Sciatic nerve (tissue), 2 donors: ENCODE measurements around the gene FGF2. TPM values are rescaled to one million over a fixed set of nuclear protein-coding genes. Genes with fewer than 3 reads are reported as not detected.
A peak's percentile ranks its signal among the peaks of the same experiment; 100 is the strongest.
"Not testable (repeated sequence)": the region's sequence is repeated elsewhere in the genome, so short reads cannot be mapped to it uniquely, and the experiment has no call there.

Experiments
- ATAC-seq: fragments of 200-7000 bp; cut with Tn5 transposase; one replicate; pipeline ENCODE4 v1.9.1; 2020; ENCODE audit warnings: mild to moderate bottlenecking, moderate library complexity
- DNase-seq: peaks from one replicate; pipeline ENCODE4 v3.0.0-alpha.2; 2020; ENCODE audit warnings: low spot score
- intact Hi-C: fragments of 100-400 bp; cut with DNase I; formaldehyde crosslinking; loops from one replicate; pipeline ENCODE4 v1.14.2; 2022
- total RNA-seq: library from RNA; stranded (reverse); fragmentation: NEBNext Ultra II Directional; extraction: Animal tissue kit (Norgen Biotek cat#: 25700); gene quantifications from one replicate; pipeline ENCODE4 v1.2.1, GENCODE V29; 2021
- donor health status: DM: no; HTN: no; CAD: no.
- donor health status: DM: no; HTN: no; CAD: no.

FGF2 gene
- total RNA-seq, 1 donor from 2014 or later = 30.5 TPM

GRCh38 chr4:122911588-122911987 lies 85.0 kb downstream of the FGF2 start:
- ATAC-seq (no peak), DNase-seq (no peak)
- intact Hi-C loops = no loop called here

DNA sequence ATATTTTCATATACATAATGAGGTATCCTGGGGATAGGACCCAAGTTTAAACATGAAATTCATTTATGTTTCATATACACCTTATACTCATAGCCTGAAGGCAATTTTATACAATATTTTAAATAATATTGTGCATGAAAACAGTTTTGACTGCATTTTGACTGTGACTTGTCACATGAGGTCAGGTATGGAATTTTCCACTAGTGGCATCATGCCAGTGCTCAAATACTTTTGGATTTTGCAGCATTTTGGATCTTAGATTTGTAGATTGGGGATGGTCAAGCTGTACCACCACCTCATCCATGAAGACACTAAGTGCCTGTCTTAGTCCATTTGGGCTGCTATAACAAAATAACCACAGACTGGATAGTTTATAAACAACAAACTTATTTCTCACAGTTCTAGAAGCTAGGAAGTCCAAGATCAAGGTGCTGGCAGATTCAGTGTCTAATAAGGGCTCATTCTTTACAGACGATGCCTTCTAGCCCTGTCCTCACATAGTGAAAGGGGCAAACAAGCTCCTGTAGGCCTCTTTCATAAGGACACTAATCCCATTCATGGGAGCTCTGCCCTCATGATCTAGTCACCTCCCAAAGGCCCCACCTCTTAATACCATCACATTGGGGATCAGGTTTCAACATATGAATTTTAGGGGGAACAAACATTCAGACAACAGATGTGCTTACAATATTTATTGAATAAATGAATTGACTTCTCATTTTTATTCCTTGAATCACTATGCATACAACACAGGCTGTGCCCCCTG lies 86.4 kb downstream of the FGF2 start:
- intact Hi-C loops = no loop called here
- DNase-seq (no peak), ATAC-seq (no peak)

GRCh38 chr4:122914292-122914904 lies 87.8 kb downstream of the FGF2 start:
- no peak for DNase-seq
- ATAC-seq = peak; percentile 62
- intact Hi-C loops = no loop called here

DNA sequence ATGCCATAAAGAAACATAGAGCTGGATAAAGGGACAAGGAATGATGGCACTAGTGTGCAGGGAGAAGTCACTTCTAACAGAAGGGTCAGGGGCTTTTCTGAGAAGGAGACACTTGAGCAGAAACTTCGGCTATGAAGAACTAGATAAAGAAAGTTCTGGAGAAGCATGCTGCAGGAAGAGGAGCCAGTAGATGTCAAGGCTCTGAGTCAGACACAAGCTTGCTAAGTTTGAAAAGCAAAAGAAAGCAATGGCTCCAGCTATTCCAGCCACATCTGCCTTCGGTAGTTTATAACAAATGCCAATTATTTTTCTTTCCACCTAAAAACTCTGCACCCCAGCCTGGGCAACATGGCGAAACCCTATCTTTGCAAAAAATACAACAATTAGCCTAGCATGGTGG lies 88.3 kb downstream of the FGF2 start:
- intact Hi-C loops = no loop called here

DNA sequence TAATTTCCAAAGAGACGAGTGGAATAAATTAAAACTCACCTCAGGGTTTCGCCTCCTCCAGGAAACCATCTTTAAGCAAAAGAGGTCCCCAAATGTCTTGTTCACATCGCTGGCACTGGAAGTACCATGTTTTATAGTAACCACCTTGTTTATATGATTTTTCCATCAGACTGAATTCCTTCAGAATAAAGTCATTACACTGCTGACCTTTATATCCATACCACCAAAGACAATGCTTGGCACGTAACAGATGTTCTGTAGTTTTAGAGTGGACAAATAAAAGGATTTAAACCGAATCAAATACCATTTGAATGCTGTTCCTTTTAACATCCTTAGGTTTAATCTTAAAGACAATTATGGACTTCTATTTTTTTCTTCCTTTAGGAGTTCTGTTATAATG lies 91.1 kb downstream of the FGF2 start:
- intact Hi-C loops = no loop called here
- DNase-seq (no peak), ATAC-seq (no peak)

More for the DNA sequence above, 88.3 kb downstream of the FGF2 start:
- no peak for ATAC-seq
- DNase-seq = no peak

DNA sequence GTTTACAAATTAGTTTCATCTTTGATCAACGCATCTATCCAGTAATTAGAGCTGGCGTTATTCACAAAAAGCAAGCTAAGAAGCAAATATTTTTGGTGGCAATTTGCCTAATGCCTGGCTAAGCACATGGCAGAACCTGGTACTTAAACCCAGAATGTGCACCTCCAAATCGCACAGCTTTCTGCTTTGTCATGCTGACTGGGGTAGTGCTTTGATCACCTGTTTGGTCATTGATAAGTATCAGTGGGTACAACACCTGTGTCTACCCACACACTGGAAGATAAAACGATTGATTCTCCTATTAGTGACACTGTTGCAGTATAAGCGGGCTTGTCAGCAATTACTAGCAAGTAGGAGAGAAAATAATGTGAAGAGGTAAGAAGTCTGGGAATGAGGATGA lies 93.8 kb downstream of the FGF2 start:
- ATAC-seq (no peak), DNase-seq (no peak)
- intact Hi-C loops = loop anchor here (10.0 kb wide), 1 partner anchor 166 kb away; no protein-coding TSS in a partner anchor

DNA sequence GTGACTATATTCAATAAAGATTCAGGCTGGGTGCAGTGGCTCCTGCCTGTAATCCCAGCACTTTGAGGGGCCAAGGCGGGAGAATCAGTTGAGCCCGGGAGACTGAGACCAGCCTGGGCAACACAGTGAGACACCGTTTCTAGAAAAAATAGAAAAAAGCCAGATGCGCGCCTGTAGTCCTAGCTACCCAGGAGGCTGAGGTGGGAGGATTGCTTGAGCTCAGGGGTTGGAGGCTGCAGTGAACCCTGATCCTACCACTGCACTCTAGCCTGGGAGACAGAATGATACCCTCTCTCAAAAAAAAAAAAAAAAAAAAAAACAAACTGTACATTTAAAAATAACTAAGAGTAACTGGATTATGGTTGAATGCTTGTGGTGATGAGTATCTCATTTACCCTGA lies 94.7 kb downstream of the FGF2 start:
- DNase-seq (no peak), ATAC-seq (no peak)
- intact Hi-C loops = loop anchor here (10.0 kb wide), 1 partner anchor 166 kb away; no protein-coding TSS in a partner anchor

- peak; percentile 65 for DNase-seq
- intact Hi-C loops = loop anchor here (10.0 kb wide), 1 partner anchor 167 kb away; no protein-coding TSS in a partner anchor
- ATAC-seq = peak; percentile 92
These were observed 95.6 kb downstream of the FGF2 start, which contains the start of gene NUDT6 for GRCh38 chr4:122921971-122922876. NUDT6 (minus strand) TSS chr4:122922597; CDS start chr4:122922572, 25 bp downstream.

- peak; percentile 89 for DNase-seq
- ATAC-seq = peak; percentile 98
- intact Hi-C loops = loop anchor here (10.0 kb wide), 1 partner anchor 168 kb away; no protein-coding TSS in a partner anchor
These were observed 96.4 kb downstream of the FGF2 start for GRCh38 chr4:122922877-122923511.

DNA sequence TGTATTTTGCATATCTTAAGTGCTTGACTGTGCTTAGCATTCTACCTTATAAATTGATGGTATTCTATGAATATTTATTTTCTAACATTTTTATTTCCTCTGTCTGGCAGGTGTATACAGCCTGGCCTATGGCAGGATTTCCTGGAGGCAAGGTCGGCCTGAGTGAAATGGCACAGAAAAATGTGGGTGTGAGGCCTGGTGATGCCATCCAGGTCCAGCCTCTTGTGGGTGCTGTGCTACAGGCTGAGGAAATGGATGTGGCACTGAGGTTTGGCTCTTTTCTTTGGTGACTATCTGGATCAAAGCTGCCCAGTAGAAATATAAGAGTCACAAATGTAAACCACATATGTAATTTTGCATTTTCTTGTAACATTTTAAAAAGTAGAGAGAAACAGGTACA lies 102.3 kb downstream of the FGF2 start:
- no peak for ATAC-seq
- intact Hi-C loops = loop anchor here (10.0 kb wide), 1 partner anchor 174 kb away; no protein-coding TSS in a partner anchor

GRCh38 chr4:122930862-122931261 lies 104.2 kb downstream of the FGF2 start:
- ATAC-seq = no peak
- intact Hi-C loops = no loop called here
- no peak for DNase-seq

More for the DNA sequence above, 102.3 kb downstream of the FGF2 start:
- DNase-seq = no peak

GRCh38 chr4:122932763-122933162 lies 106.1 kb downstream of the FGF2 start:
- intact Hi-C loops = no loop called here

GRCh38 chr4:122945136-122945535 lies 118.5 kb downstream of the FGF2 start:
- DNase-seq, ATAC-seq, intact Hi-C loops: not testable (repeated sequence)

More at GRCh38 chr4:122932763-122933162, 106.1 kb downstream of the FGF2 start:
- DNase-seq (no peak), ATAC-seq (no peak)

DNA sequence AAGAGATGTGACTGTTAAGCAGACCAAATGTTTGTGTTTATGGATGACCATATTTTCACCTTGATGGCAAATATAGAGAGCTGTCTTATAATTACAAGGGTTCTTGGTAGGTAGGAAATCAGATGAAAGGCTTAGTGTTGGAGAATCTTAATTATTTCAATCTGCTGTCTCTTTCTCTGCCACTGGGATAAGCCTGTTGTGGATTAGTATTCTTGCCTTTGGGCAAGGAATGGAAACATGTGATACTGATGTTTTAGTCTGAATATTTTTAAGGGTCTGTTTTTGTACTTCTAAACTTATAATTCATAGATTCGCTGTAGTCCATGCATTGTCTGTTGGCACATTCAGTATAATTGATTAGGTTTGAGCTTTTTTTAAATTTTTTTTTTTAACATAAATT lies 119.5 kb downstream of the FGF2 start:
- intact Hi-C loops = no loop called here
- DNase-seq (no peak), ATAC-seq (no peak)

Other genes starting within 250 kb of the FGF2 start
- gene IL21, start 205.8 kb upstream of the FGF2 start, total RNA-seq = not detected
- 4.2 TPM for gene BBS12, start 94.1 kb upstream of the FGF2 start, total RNA-seq
- gene NUDT6, start 95.8 kb downstream of the FGF2 start, total RNA-seq = 7.7 TPM